NT2/D1 (cell line): ENCODE data around the gene SUV39H1.

ENCODE experiments used
- SUZ12 ChIP-seq: IDR thresholded peaks from 2 replicates; pipeline ENCODE4 v1.6.1; 2011; ENCODE audit not compliant: insufficient read length, insufficient read depth; ENCODE audit errors: extremely low read depth
- YY1 ChIP-seq: IDR thresholded peaks from 2 replicates; pipeline ENCODE4 v1.6.1; 2011; ENCODE audit not compliant: insufficient read length, insufficient read depth
- ZNF274 ChIP-seq: IDR thresholded peaks from 2 replicates; pipeline ENCODE4 v1.6.1; 2011; ENCODE audit warnings: mild to moderate bottlenecking, low read depth, low read length

- TF ChIP-seq ZNF274 (no peak), YY1 (no peak), SUZ12 (no peak)
These were observed 52.6 kb downstream of the SUV39H1 start for GRCh38 chrX:48749182-48749581.
